DMS153 treated with DMSO at 0.1 percent for 48 hours (cell line): ENCODE data around the gene CCDC51.

Experiments used
- DNase-seq: peaks from one replicate; lab custom pipeline; 2025; ENCODE audit not compliant: unreplicated experiment; lab: John Stamatoyannopoulos, UW

Gene CCDC51

GRCh38 chr3:48422272-48422671 lies 17.6 kb downstream of the CCDC51 start:
- no peak for DNase-seq

- no peak for DNase-seq
Measured at GRCh38 chr3:48420561-48420960, 19.4 kb downstream of the CCDC51 start.

- no peak for DNase-seq
Measured at GRCh38 chr3:48419597-48419996, 20.3 kb downstream of the CCDC51 start.

- no peak for DNase-seq
Measured at GRCh38 chr3:48419149-48419548, 20.8 kb downstream of the CCDC51 start.

- no peak for DNase-seq
Measured at GRCh38 chr3:48418651-48419050, 21.3 kb downstream of the CCDC51 start.

GRCh38 chr3:48418140-48418539 lies 21.8 kb downstream of the CCDC51 start:
- DNase-seq = no peak

GRCh38 chr3:48417529-48418108 lies 22.3 kb downstream of the CCDC51 start:
- no peak for DNase-seq

GRCh38 chr3:48416546-48416945 lies 23.4 kb downstream of the CCDC51 start:
- DNase-seq = no peak

- no peak for DNase-seq
Measured at GRCh38 chr3:48416091-48416505, 23.8 kb downstream of the CCDC51 start.

- no peak for DNase-seq
Measured at GRCh38 chr3:48415251-48415953, 24.5 kb downstream of the CCDC51 start.

GRCh38 chr3:48414376-48415250 lies 25.3 kb downstream of the CCDC51 start:
- no peak for DNase-seq

- DNase-seq = no peak
Measured at GRCh38 chr3:48413611-48414010, 26.3 kb downstream of the CCDC51 start.

GRCh38 chr3:48413086-48413485 lies 26.8 kb downstream of the CCDC51 start:
- DNase-seq = no peak

- DNase-seq = no peak
Measured at GRCh38 chr3:48412375-48413001, 27.4 kb downstream of the CCDC51 start.

GRCh38 chr3:48411606-48412374 lies 28.1 kb downstream of the CCDC51 start:
- DNase-seq = no peak

- DNase-seq = no peak
Measured at GRCh38 chr3:48411041-48411588, 28.8 kb downstream of the CCDC51 start.

- no peak for DNase-seq
Measured at GRCh38 chr3:48410205-48411040, 29.5 kb downstream of the CCDC51 start.

- no peak for DNase-seq
Measured at GRCh38 chr3:48409291-48410201, 30.4 kb downstream of the CCDC51 start.
